BJ (cell line): ENCODE measurements around the gene POLK. TPM values are rescaled to one million over a fixed set of nuclear protein-coding genes. Genes with fewer than 3 reads are reported as not detected.
"Not testable (repeated sequence)": the region's sequence is repeated elsewhere in the genome, so short reads cannot be mapped to it uniquely, and the experiment has no call there.

Source experiments
- CTCF ChIA-PET: fragments of 350-600 bp; formaldehyde crosslinking; extraction: SDS; loops from one replicate; lab custom pipeline; 2021; ENCODE audit warnings: antibody characterized with exemption, inconsistent platforms; lab: Yijun Ruan, JAX
- POLR2A ChIA-PET: fragments of 300-600 bp; sonication (Branson Sonifier 250); formaldehyde crosslinking; extraction: SDS; loops from one replicate; lab custom pipeline; 2021; ENCODE audit warnings: antibody characterized with exemption; lab: Charles Lee
- DNase-seq: peaks from one replicate; pipeline ENCODE4 v3.0.0-alpha.2; 2011; ENCODE audit warnings: low read depth
- H3K27me3 ChIP-seq: 2 replicates; pipeline ENCODE4 v1.6.0; 2011; ENCODE audit warnings: low read length; ENCODE audit not compliant: control insufficient read depth, insufficient read depth
- H3K36me3 ChIP-seq: 2 replicates; pipeline ENCODE4 v1.5.1; 2011; ENCODE audit warnings: low read length; ENCODE audit not compliant: control insufficient read depth, insufficient read depth
- H3K4me3 ChIP-seq: 2 replicates; pipeline ENCODE4 v1.5.1; 2011; ENCODE audit warnings: low read depth, mild to moderate bottlenecking, control low read depth, low read length
- CTCF ChIP-seq: IDR thresholded peaks from 2 replicates; pipeline ENCODE4 v1.5.1; 2011; ENCODE audit warnings: low read depth, mild to moderate bottlenecking, control low read depth, inconsistent platforms, low read length, moderate library complexity; ENCODE audit not compliant: insufficient read depth
- polyA plus RNA-seq: library from polyadenylated mRNA; depleted of rRNA; stranded (reverse); fragments of >200 nt; gene quantifications from 2 replicates; pipeline ENCODE4 v1.2.3, GENCODE V29; 2011

The POLK gene
- polyA plus RNA-seq, 1 experiment = 11.8 TPM

- ChIA-PET CTCF (no interaction called here), POLR2A (no interaction called here)
- Histone ChIP-seq H3K27me3 (no peaks in the 10 kb centered on the region), H3K4me3 (no peak overlapping the region), H3K36me3 (no peaks in the 10 kb centered on the region)
- no peak for TF ChIP-seq CTCF
- DNase-seq = no peak
Measured at GRCh38 chr5:75481024-75481423, 30.7 kb upstream of the POLK start.

GRCh38 chr5:75482482-75482881 lies 29.2 kb upstream of the POLK start:
- H3K36me3 ChIP-seq = no peaks in the 10 kb centered on the region
- DNase-seq = no peak
- POLR2A ChIA-PET = no interaction called here
- CTCF ChIA-PET = interaction anchor here (1.4 kb wide), 1 partner anchor 9 kb away, joined by 6 read pairs; no protein-coding TSS in a partner anchor
- TF ChIP-seq CTCF = no peak
- no peaks in the 10 kb centered on the region for H3K27me3 ChIP-seq
- no peak overlapping the region for H3K4me3 ChIP-seq

GRCh38 chr5:75484605-75485004 lies 27.1 kb upstream of the POLK start:
- CTCF ChIA-PET = no interaction called here
- TF ChIP-seq CTCF = no peak
- no peaks in the 10 kb centered on the region for H3K27me3 ChIP-seq
- no peaks in the 10 kb centered on the region for H3K36me3 ChIP-seq
- DNase-seq = no peak
- H3K4me3 ChIP-seq = no peak overlapping the region
- POLR2A ChIA-PET = no interaction called here

- H3K27me3 ChIP-seq, H3K4me3 ChIP-seq, POLR2A ChIA-PET, H3K36me3 ChIP-seq, DNase-seq, CTCF ChIA-PET: not testable (repeated sequence)
Measured at GRCh38 chr5:75489847-75490246, 21.8 kb upstream of the POLK start.

GRCh38 chr5:75491621-75492020 lies 20.1 kb upstream of the POLK start:
- ChIA-PET POLR2A (no interaction called here), CTCF (interaction anchor here (1.0 kb wide), 1 partner anchor 9 kb away, joined by 6 read pairs; no protein-coding TSS in a partner anchor)
- no peaks in the 10 kb centered on the region for H3K27me3 ChIP-seq
- H3K36me3 ChIP-seq = no peaks in the 10 kb centered on the region; the same call in none of the 2 replicates
- no peak for DNase-seq
- H3K4me3 ChIP-seq = no peak overlapping the region
- TF ChIP-seq CTCF = no peak

- peaks cover 2% of the 10 kb centered on the region for H3K36me3 ChIP-seq
- no peak for DNase-seq
- POLR2A ChIA-PET = no interaction called here
- TF ChIP-seq CTCF = no peak
- H3K27me3 ChIP-seq = no peaks in the 10 kb centered on the region
- H3K4me3 ChIP-seq = no peak overlapping the region
- CTCF ChIA-PET = no interaction called here
Measured at GRCh38 chr5:75496026-75496425, 15.7 kb upstream of the POLK start.
